NCI-H526 (cell line): ENCODE results near the gene BBS5.
"Not testable (repeated sequence)": the region's sequence is repeated elsewhere in the genome, so short reads cannot be mapped to it uniquely, and the experiment has no call there.

ENCODE experiments used
- DNase-seq, 2 experiments: peaks; one replicate each; lab custom pipeline; 2025; lab: John Stamatoyannopoulos, UW

The BBS5 gene

DNA sequence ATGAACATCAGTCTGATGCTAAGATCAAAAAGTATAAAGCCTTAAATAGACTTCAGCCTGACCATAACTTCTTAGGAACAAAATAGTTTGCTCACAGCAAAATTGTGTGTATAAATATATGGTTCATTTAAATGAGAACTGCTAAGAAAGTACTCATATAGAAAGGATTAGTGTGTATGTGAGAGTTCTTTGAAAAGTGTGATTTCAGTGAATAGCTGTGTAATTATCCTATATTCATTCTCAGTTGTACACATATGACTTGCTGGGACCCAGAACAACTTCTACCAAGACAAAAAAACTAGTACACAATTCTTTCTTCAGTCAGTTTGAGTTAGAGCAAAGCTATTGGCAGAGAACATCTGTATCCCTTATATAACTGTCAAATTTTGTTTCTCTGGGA lies 7.2 kb downstream of the BBS5 start:
- no peak for DNase-seq

DNA sequence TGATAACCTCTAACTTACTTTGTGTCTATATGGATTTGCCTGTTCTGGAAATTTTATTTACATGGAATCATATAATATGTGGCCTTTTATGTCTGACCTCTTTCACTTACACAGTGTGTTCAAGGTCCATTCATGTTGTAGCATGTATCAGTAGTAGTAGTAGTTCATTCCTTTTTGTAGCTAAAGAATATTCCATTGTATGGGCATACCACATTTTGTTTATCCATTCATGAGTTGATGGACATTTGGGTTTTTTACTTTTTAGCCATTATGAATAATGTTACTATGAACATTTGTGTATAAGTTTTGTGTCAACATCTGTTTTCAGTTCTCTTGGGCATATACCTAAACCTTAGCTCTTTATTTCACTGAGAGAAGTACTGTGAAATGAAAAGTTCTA lies 11.5 kb downstream of the BBS5 start:
- no peak for DNase-seq

DNA sequence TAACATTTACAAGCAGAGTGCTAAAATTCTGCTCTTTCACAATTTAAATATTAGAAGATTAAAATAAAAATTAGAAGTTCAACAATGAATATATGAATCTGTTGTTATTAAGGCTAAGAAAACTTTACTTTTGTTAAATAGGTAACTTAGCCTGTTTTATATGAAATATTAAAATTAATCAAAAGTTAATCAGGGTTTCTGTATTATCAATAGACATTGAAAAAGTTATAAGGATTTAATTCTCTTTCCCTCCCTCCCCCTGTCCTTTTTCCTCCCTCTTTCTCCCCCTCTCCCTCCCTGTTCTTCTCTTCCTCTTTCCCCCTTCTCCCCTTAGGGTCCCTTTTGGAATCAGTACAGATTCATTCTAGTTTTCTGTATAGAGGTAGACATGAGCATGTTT lies 12.1 kb downstream of the BBS5 start:
- DNase-seq = no peak

DNA sequence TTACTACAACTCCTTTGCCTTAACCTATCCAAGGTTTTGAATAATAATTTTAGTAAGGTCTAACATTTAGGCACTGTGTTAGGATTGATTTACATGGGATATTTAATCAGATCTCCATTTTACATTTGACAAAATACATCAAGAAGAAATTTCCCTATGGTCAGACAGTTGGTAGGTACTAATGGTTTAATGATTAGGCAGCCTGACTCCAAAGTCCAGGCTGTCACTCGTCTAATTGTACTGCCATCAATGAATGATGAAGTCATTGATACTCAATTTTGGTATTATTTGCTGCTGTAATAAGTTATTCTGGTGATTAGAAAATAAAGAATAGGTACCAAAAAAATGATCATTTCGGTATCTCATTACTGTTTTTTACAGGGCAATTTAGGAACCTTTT lies 14.1 kb downstream of the BBS5 start:
- DNase-seq = peak; percentile 39 to 48

DNA sequence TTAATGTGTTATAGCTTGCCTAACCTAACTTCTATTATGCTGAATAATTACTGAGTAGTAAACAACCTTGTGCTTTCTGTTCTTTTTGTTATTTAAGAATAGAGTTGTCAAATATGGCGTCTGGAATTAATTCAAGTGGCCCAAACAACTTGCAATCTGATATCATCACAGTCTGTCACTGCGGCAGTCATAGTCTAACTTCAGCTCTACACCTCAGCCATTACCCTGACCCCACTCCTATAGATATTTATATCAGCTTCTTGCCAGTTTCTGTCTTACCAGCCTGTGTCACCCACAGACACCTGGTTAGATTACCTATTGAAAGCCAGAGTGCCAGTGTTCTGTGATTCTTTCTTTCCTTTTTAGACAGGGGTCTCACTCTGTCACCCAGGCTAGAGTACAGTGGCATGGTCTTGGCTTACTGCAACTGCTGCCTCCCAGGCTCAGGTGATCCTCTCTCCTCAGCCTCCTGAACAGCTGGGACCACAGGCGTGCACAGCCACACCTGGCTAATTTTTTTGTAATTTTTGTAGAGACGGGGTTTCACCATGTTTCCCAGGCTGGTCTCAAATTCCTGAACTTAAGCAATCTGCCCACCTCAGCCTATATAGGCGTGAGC lies 16.1 kb downstream of the BBS5 start:
- DNase-seq = no peak

DNA sequence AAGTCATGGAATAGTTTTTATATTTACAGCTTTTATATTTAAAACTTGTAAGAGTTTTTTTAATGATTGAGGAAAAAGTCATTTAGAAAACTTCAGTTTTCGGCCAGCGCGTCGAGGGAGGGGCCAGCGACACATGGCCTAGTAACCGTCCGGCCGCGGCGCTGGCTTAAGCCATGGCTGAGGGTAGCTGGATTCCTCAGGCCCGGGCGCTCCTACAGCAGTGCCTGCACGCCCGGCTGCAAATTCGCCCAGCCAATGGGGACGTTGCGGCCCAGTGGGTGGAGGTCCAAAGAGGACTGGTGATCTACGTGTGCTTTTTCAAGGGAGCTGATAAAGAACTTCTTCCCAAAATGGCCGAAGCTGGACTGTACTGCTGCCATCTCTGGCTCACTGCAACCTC lies 25.4 kb downstream of the BBS5 start:
- no peak for DNase-seq

DNA sequence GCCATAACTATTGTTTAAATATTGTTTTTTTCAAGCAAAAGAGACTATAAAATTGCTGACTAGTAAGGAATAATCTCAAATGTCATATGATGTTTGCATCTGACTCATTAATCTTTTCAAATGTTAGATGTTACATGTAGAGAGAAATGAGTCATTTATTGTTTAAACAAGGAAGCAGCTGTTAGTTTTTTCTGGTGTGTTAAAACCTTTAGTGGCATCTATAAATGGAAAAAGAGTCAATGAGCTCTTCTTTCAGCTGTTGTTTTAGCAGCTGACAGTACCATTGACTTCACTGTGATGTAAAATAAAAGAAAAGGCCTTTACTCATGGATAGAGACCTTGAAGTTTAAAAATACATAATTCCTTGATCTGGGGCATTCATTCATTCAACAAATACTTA lies 28.4 kb downstream of the BBS5 start:
- no peak for DNase-seq

DNA sequence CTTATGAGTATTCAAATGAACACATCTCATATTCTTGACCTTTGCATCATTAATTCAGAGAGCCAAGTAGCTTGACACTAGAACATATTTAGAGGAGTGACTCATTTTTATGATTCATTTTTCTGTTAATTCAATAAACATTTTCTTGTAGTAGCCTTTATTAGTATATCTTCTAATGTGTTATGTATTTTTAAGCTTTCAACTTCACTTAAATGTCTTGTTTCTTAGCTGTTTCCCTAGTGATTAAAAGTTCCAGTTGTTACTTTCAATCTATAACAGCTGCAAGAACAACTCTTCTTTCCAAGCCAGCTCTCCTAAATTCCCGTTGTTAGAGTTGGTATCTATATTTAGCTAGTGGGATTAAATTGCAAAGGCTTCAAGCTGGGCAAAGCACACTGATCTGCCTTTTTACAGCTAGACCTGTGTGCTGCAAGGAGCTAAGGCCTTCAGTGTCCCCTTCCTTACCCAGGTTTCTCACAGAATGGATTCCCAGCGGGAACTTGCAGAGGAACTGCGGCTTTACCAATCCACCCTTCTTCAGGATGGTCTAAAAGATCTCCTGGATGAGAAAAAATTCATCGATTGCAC lies 30.1 kb downstream of the BBS5 start, which contains the start of gene KLHL41:
Gene KLHL41 (plus strand): TSS at position 405 of the 588 bp plus-strand sequence. CDS start 77 bp downstream, at position 482.
- no peak for DNase-seq

DNA sequence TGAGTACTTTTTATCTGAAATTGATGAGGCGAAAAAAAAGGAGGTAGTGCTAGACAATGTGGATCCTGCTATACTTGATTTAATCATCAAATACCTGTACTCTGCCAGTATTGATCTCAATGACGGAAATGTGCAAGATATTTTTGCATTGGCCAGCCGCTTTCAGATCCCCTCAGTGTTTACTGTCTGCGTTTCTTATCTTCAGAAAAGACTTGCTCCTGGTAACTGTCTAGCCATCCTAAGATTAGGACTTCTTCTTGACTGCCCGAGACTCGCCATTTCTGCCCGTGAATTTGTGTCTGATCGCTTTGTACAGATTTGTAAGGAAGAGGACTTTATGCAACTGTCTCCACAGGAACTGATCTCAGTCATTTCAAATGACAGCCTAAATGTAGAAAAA lies 30.7 kb downstream of the BBS5 start:
- no peak for DNase-seq

DNA sequence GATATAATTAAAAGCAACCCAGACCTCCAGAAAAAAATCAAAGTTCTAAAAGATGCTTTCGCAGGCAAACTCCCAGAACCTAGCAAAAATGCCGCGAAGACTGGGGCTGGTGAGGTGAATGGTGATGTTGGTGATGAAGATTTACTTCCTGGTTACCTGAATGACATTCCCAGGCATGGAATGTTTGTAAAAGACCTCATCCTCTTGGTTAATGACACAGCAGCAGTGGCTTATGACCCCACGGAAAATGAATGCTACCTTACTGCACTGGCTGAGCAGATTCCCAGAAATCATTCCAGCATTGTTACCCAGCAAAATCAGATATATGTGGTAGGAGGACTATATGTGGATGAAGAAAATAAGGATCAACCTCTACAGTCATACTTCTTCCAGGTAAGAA lies 31.2 kb downstream of the BBS5 start:
- no peak for DNase-seq

DNA sequence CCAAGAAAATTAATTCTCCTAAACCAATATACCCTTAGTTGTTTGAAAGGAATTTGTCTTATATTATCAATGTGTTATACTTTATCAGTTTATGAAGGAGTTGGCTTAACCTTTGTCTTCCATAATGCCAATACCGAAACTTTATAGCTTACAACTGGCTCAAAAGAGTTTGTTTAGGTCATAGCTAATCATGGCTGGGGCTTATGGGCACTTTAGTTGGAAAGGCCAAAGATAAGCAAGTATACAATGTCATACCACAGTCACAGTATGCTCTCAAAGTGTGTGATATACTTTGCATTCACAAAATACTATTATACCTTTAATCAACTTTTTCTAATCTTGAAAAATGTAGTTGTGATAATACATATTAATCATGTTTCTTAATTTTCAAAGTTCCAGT lies 32.5 kb downstream of the BBS5 start:
- DNase-seq = no peak

DNA sequence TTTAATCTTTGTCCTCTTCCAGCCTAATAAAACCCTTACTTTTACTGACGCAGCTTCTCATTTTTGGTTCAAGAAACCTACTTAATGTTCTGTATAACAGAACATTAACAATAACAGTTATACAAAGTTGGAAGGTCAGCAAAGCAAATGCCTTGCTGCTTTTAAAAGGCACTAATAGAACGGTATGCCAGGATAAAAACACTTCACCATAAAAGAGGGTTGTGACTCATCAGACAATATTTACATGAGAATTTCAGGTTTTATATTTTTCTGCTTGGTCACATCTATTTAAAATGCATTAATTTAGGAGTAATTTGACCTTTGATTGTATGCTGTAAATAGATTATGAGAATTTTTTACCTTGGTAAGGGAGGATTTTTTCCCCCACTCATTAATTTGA lies 33.2 kb downstream of the BBS5 start:
- DNase-seq = no peak

DNA sequence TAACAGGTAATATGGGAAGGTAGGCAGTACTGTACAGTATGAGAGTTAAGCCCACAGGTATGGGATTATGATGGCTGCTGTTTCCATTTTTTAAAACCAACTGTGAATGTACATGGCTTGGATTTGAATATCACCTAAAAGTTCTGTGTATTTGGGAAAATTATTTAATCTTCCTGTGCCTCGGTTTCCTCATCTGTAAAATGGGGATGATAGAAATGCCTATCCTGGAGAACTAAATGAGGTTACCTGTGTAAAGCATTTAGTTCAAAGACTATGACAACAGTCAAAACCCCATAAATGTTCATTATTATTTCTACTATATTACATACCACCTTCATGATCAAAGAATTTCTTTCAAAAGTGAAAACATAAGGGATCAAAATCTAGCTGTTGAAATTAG lies 33.8 kb downstream of the BBS5 start:
- no peak for DNase-seq

DNA sequence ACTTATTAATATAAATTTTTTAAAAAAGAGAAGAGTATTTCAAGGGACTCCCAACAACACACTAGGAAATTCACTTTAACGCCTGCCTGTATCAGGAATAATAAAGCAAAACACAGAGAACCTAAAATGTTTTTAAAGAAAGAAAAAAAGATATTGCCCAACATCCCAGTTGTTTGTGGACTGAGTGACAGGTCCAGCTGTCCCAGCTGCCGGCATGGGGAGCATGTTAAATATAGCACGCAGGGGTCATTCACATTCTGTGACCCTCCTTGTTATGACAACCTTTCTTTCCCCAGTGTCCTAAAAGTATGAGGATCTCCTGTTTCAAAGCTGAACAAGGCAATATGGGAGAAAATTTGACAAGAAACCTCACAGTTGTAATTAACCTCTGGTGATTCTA lies 34.6 kb downstream of the BBS5 start:
- no peak for DNase-seq

DNA sequence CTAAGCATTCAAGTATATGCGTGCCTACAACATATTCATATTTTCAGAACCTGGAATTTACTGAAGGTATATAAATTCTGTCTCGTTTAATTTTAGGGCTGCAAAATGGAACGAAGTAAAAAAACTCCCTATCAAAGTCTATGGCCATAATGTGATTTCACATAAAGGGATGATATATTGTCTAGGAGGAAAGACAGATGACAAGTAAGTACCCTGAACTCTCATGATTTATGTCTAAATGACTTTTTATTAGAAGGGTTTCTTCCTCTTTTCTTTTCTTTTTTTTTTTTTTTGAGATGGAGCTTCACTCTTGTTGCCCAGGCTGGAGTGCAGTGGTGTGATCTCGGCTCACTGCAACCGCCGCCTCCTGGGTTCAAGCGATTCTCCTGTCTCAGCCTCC lies 35.5 kb downstream of the BBS5 start:
- DNase-seq = not testable (repeated sequence)

- not testable (repeated sequence) for DNase-seq
Observed at GRCh38 chr2:169516488-169516995, 37.2 kb downstream of the BBS5 start.

DNA sequence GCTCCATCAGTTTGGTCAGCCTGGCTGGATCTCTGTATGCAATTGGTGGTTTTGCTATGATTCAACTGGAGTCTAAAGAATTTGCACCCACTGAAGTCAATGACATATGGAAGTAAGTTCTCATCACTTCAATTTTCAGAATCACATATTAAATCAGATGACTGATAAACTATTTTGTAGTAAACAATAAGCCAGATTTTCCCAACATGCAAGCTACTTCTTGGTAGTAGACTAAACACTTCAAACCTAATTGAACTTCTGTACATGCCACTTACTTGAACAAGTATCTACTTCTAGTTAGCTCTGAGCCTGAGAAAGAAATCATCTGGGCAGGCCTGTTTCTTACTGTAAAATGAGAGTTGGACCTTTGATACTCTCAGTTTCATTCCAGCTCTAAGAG lies 41.6 kb downstream of the BBS5 start:
- DNase-seq = no peak

DNA sequence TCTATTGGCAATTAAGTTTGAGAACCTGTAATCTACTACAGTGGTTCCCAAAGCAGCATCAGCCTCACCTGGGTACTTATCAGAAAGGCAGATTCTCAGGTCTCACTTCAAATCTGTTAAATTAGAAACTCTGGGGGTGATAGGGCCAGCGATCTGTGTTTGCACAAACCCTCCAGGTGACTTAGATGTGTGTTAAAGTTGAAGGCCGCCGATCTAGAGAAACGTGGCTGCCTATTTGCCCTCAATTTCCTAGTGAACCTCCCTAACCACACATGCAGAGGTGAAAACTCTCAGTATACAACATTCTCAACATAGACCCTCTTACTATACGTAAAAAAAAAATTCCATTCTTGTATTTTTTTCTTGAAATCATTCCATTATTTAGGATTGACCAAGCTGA lies 44.4 kb downstream of the BBS5 start:
- no peak for DNase-seq

GRCh38 chr2:169525434-169525833 lies 46.1 kb downstream of the BBS5 start:
- peak in 1 of 2 experiments; percentile 4 for DNase-seq

DNA sequence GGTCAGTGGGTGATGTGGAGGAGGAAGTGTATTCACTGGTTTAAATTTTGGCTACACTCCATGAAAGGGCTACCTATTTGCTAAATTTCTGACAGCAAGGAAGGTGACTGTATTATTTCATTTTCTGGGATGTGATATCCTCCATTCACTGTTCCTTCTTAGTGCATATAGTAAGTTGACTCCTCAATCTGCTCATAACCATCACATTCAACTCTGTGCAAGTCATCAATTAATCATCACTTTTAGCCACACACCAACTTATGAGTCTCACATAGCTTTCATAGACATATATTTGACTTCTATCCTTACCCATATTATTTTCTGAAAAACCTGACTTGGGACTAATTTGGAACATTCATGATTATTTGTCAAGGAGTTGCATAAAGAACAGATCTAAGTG lies 47.2 kb downstream of the BBS5 start:
- no peak for DNase-seq

DNA sequence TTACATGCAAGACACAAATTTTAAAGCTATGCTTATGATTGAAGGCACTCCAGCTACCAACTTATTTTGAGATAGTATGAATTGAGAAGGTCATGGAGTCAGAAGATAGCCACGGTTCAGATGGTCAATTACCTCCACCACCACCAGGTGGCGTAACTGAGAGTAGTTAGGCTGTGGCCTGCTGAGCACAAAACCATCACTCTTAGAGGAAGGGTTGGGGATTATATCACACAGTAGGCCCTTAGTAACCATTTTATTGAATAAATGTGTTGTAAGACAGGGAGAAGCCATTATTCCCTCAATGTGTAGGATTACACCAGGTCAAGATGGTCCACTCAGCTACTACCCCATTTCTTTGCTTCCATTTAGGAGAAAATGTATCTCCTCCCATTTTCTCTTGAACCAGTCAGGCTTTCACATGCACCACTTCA lies 49.0 kb downstream of the BBS5 start:
- DNase-seq = peak in 1 of 2 experiments; percentile 65

- not testable (repeated sequence) for DNase-seq
Observed at GRCh38 chr2:169539460-169539859, 60.2 kb downstream of the BBS5 start.

- DNase-seq = no peak
Observed at GRCh38 chr2:169540146-169540545, 60.9 kb downstream of the BBS5 start.

DNA sequence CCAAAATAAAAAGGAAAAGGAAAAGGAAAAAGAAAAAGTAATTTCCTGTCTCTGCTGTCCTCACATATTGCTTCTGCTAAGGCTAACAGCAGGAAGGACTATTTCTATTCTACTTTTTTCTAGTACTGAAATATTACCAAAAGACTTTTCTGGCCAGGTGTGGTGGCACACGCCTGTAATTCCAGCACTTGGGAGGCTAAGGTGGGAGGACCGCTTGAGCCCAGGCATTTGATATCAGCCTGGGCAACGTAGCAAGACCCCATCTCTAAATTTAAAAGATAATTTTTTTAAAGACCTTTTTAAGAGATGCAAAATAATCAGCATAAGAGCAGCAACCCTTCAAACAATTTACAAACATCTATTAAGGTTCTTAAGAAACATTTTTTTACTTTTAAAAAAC lies 63.1 kb downstream of the BBS5 start:
- no peak for DNase-seq
